Raji (cell line): ENCODE measurements around the gene TNNT2.

Source experiments
- POLR2A ChIP-seq: IDR thresholded peaks from 2 replicates; pipeline ENCODE4 v1.6.1; 2011; ENCODE audit warnings: low read depth, low read length, control low read depth; ENCODE audit not compliant: insufficient read depth

The TNNT2 gene

DNA sequence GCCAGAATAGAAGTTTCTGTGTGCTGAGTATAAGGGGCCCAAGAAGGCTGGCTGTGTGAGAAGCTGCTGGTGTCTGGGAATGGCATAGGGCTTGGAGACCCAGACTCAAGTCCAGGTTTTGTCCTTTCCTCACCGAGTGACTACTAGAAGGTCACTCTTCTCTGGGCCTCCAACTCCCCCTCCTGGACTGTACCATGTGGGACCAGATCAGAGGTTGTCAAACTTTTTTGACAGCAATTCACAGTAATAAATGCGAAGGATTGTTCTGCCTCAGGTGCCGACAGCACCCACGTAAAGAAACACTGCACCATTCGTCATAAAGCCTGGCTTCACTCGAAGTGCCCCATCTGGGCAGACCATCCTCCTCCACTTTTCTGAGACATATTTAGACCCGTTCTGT is 65.2 kb downstream of the TNNT2 start:
- no peak for TF ChIP-seq POLR2A

- no peak for TF ChIP-seq POLR2A
Measured at GRCh38 chr1:201311356-201312011, 66.0 kb downstream of the TNNT2 start.

GRCh38 chr1:201310986-201311355 is 66.5 kb downstream of the TNNT2 start:
- TF ChIP-seq POLR2A, result no peak

- no peak for TF ChIP-seq POLR2A
Measured at GRCh38 chr1:201310251-201310985, 67.1 kb downstream of the TNNT2 start.

DNA sequence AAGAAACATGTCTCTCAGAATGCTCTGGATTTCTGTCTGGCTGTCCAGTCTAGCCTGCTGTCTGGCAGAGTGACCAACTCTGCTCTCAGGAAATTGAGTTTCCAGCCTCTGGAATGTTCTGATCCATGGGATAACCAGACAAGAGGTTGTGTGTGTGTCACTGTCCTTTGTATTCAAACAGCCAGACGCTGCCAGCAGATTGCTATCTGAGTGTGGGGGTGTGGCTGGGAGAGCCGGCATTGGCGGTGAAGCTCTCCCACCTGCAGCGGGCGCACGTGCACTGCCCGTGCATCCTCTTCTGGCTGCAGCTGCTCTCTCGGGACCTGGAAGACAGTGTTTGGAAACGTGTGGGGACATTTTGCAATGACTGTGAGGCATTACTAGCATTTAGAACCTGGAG is 68.1 kb downstream of the TNNT2 start:
- no peak for TF ChIP-seq POLR2A
